ENCODE results near the gene ARL8B. TPM values are rescaled to one million over a fixed set of nuclear protein-coding genes. Genes with fewer than 3 reads are reported as not detected.

ARL8B gene
- total and polyA plus RNA-seq, 7 donors, result 28.2 to 55.9 (median 47.2) TPM

DNA sequence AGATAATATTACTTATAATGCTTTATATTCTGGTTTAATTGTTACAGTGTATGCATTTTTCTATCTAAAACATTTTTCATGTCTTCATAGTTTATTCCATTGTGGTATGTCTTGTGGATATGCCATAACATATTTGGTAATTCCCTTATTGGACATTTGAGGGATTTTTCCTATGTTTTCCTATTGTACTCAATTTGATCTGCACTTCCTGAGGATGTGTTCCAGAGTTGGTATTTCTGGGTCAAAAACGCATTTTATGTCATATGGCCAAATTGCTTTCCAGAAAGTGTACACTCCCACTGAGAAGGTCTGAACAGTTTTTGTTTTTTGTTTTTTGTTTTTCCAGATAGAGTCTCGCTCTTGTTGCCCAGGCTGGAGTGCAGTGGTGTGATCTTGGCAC, 6.8 kb downstream of the ARL8B start:
- H3K27ac ChIP-seq, result no peak overlapping the region
- 80 to 83% methylated on average over 2 of the region's 2 CpGs for WGBS, 2 donors
- H3K27me3 ChIP-seq, result no peaks in the 10 kb centered on the region
- peaks cover 0 to 59% (median 39%) of the 10 kb centered on the region in 4 donors for H3K4me1 ChIP-seq
- TF ChIP-seq, protein P1, sequence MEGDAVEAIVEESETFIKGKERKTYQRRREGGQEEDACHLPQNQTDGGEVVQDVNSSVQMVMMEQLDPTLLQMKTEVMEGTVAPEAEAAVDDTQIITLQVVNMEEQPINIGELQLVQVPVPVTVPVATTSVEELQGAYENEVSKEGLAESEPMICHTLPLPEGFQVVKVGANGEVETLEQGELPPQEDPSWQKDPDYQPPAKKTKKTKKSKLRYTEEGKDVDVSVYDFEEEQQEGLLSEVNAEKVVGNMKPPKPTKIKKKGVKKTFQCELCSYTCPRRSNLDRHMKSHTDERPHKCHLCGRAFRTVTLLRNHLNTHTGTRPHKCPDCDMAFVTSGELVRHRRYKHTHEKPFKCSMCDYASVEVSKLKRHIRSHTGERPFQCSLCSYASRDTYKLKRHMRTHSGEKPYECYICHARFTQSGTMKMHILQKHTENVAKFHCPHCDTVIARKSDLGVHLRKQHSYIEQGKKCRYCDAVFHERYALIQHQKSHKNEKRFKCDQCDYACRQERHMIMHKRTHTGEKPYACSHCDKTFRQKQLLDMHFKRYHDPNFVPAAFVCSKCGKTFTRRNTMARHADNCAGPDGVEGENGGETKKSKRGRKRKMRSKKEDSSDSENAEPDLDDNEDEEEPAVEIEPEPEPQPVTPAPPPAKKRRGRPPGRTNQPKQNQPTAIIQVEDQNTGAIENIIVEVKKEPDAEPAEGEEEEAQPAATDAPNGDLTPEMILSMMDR (IDR thresholded peaks at IDR 0.05), result no peak
- TF ChIP-seq POLR2AphosphoS5 (IDR thresholded peaks at IDR 0.05) (no peak), EP300 (IDR thresholded peaks at IDR 0.05) (no peak), POLR2A (IDR thresholded peaks at IDR 0.05) (no peak)
- DNase-seq, result no peak
- H3K9me3 ChIP-seq, result no peaks in the 10 kb centered on the region
- intact Hi-C loops (cut with DNase I), result no loop called here
- H3K36me3 ChIP-seq, result no peaks in the 10 kb centered on the region
- H3K4me3 ChIP-seq, result no peak overlapping the region

DNA sequence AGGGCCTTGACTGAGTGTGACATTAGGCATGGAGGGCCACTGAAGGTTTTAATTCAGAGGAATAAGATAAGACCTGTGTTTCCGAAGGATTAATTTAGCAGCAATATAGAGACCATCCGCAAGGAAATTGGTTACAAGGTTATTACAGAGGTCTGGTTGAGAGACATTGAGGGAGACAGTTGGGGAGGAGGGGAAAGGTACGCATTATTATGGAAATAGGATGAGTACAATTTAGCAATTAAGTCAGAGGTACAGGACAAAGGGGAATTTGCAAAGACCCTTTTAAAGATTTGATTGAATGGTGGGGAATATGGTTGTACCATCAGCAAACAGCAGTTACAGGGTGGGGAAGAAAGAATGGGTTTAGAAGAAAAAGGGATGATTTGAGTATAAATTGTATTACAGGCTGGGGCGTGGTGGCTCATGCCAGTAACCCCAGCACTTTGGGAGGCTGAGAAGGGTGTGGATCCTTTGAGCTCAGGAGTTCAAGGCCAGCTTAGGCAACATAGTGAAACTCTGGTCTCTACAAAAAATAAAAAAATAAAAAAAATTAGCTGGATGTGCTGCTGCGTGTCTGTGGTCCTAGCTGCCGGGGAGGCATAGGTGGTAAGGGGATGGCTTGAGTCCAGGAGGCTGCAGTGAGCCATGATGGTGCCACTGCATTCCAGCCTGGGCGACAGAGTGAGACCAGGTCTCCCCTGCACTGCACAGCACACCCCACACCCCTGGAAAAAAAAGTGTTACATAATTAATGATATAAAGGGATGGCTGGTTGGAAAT, 11.3 kb downstream of the ARL8B start:
- no peak for DNase-seq
- H3K27me3 ChIP-seq, result no peaks in the 10 kb centered on the region
- no peaks in the 10 kb centered on the region for H3K9me3 ChIP-seq
- no peak for TF ChIP-seq EP300 (IDR thresholded peaks at IDR 0.05)
- TF ChIP-seq, protein P1 (IDR thresholded peaks at IDR 0.05), result no peak
- H3K27ac ChIP-seq, result no peak overlapping the region
- WGBS, 2 donors, result 91% methylated on average over 7 of the region's 7 CpGs
- no peak overlapping the region for H3K4me3 ChIP-seq
- H3K4me1 ChIP-seq, result peaks cover 0 to 61% (median 37%) of the 10 kb centered on the region in 4 donors
- intact Hi-C loops (cut with DNase I), result no loop called here
- no peaks in the 10 kb centered on the region for H3K36me3 ChIP-seq

DNA sequence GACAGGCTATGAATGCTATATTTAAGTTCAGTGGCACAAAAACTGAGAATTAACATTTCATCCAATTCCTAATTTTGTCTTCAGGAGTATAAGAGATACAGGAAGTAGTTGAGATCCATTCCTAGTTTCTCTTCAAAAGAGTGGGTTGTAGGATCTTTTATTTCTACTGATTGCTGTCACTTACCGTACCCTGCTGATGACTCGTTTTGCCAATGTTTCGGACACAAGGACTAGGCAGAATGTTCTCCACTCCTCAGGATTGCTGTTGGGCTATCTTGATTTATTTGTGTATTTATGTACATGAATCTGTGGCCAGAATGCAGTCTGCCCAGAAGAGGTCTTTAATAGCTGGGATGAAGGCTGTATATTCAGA, 11.9 kb downstream of the ARL8B start:
- Histone ChIP-seq H3K27ac (no peak overlapping the region), H3K36me3 (no peaks in the 10 kb centered on the region), H3K4me1 (peaks cover 0 to 63% (median 42%) of the 10 kb centered on the region in 4 donors), H3K27me3 (no peaks in the 10 kb centered on the region), H3K9me3 (no peaks in the 10 kb centered on the region), H3K4me3 (no peak overlapping the region)
- DNase-seq, result no peak
- TF ChIP-seq, protein P1 (IDR thresholded peaks at IDR 0.05), result no peak
- intact Hi-C loops (cut with DNase I), result no loop called here
- WGBS, 2 donors, result 86 to 91% methylated on average over 3 of the region's 3 CpGs

DNA sequence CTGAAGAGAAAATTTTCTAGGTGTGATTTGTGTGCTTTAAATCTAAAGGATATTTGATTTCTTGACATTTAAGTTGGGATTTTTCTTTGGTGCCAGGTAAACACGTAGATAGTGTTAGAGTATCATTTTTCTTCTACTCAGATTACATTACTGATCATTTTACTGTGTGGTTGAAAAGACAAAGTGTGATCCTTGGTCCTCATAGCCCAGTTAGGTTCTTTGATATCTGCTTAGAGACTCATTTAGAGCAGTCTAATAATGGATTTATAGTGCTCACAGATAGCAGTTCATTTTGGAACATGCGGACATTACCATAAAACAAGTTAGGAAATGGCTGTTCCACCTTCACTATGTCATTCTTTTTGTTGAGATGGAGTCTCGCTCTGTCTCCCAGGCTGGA, 12.4 kb downstream of the ARL8B start:
- intact Hi-C loops (cut with DNase I), result no loop called here
- Histone ChIP-seq H3K27me3 (no peaks in the 10 kb centered on the region), H3K4me3 (no peak overlapping the region), H3K4me1 (peaks cover 0 to 63% (median 47%) of the 10 kb centered on the region in 4 donors), H3K36me3 (no peaks in the 10 kb centered on the region), H3K9me3 (no peaks in the 10 kb centered on the region), H3K27ac (no peak overlapping the region)
- TF ChIP-seq POLR2AphosphoS5 (IDR thresholded peaks at IDR 0.05) (no peak), EP300 (IDR thresholded peaks at IDR 0.05) (no peak), POLR2A (IDR thresholded peaks at IDR 0.05) (no peak)
- TF ChIP-seq, protein P1 (IDR thresholded peaks at IDR 0.05), result no peak
- DNase-seq, result no peak
- WGBS, 2 donors, result 89 to 95% methylated on average over 3 of the region's 3 CpGs
